DOHH2 (cell line): ENCODE measurements around the gene PLEKHG4B.

ENCODE experiments used
- CTCF ChIP-seq: fragments of 200-600 bp; sonication (generic); IDR thresholded peaks from one replicate; pipeline ENCODE4 v1.5.1; 2014; ENCODE audit warnings: antibody characterized with exemption, mild to moderate bottlenecking, low read depth, low read length; ENCODE audit not compliant: poor library complexity, severe bottlenecking
- EZH2phosphoT487 ChIP-seq: fragments of 200-600 bp; sonication (generic); IDR thresholded peaks from 2 replicates; pipeline ENCODE4 v1.6.1; 2017; ENCODE audit warnings: borderline replicate concordance, mild to moderate bottlenecking, antibody characterized with exemption, low read length, moderate library complexity, mixed read lengths

DNA sequence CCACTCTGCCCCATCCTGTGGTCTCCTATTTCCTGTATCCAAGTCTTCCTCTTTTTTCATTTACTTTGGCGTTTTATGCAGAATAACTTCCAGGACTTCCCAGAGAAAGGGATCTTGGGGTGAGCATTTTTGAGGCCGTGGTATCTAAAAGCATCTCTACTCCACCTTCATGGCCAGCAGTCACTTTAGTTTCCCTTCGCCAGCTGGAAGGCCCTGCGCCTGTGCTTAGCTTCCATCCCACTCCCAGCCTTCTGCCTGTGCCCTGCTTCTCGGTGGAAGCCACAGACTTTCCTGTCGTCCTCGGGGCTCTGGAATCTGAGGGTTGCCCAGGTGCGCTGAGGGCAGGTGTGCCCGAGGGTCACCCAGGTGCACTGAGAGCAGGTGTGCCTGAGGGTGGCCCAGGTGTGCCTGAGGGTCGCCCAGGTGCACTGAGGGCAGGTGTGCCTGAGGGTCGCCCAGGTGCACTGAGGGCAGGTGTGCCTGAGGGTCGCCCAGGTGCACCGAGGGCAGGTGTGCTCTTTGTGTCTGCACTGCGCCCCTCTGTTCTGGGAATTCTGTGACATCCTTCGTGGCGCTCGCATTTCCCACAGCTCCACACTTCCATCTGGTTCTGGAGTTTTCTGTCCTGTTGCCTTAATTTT lies 67.0 kb downstream of the PLEKHG4B start:
- TF ChIP-seq EZH2phosphoT487 = no peak
- TF ChIP-seq CTCF = no peak
